Endothelial cell (in vitro differentiated cells): ENCODE measurements around the gene MAPKAPK2. TPM values are rescaled to one million over a fixed set of nuclear protein-coding genes. Genes with fewer than 3 reads are reported as not detected.
A peak's percentile ranks its signal among the peaks of the same experiment; 100 is the strongest.

Source experiments
- DNase-seq: peaks from one replicate; pipeline ENCODE4 v3.0.0; 2021; ENCODE audit warnings: low spot score
- H3K27ac Mint-ChIP-seq: one replicate; pipeline ENCODE4 v1.8.0; 2021; ENCODE audit warnings: mixed read lengths, inconsistent platforms; ENCODE audit not compliant: unreplicated experiment
- H3K27me3 Mint-ChIP-seq: one replicate; pipeline ENCODE4 v1.8.0; 2021; ENCODE audit warnings: mild to moderate bottlenecking, moderate library complexity, mixed read lengths, inconsistent platforms; ENCODE audit not compliant: unreplicated experiment
- H3K36me3 Mint-ChIP-seq: one replicate; pipeline ENCODE4 v1.8.0; 2021; ENCODE audit warnings: mild to moderate bottlenecking, low read depth, mixed read lengths, inconsistent platforms; ENCODE audit not compliant: unreplicated experiment
- H3K4me1 Mint-ChIP-seq: one replicate; pipeline ENCODE4 v1.8.0; 2021; ENCODE audit warnings: mild to moderate bottlenecking, mixed read lengths, inconsistent platforms; ENCODE audit not compliant: unreplicated experiment
- H3K4me3 Mint-ChIP-seq: one replicate; pipeline ENCODE4 v1.8.0; 2021; ENCODE audit warnings: mild to moderate bottlenecking, mixed read lengths, inconsistent platforms; ENCODE audit not compliant: unreplicated experiment
- H3K9me3 Mint-ChIP-seq: one replicate; pipeline ENCODE4 v1.8.0; 2021; ENCODE audit warnings: mixed read lengths, inconsistent platforms; ENCODE audit not compliant: unreplicated experiment
- CTCF ChIP-seq: fragments of 200-600 bp; sonication (generic); IDR thresholded peaks from one replicate; pipeline ENCODE4 v1.5.0; 2021; ENCODE audit warnings: antibody characterized with exemption; ENCODE audit not compliant: unreplicated experiment
- total RNA-seq: library from RNA; stranded (reverse); fragmentation: NEBNext Ultra II Directional; extraction: Animal tissue kit (Norgen Biotek cat#: 25700); gene quantifications from one replicate; pipeline ENCODE4 v1.2.1, GENCODE V29; 2021; ENCODE audit not compliant: unreplicated experiment

The MAPKAPK2 gene
- total RNA-seq, 1 donor from 2014 or later: 109 TPM

DNA sequence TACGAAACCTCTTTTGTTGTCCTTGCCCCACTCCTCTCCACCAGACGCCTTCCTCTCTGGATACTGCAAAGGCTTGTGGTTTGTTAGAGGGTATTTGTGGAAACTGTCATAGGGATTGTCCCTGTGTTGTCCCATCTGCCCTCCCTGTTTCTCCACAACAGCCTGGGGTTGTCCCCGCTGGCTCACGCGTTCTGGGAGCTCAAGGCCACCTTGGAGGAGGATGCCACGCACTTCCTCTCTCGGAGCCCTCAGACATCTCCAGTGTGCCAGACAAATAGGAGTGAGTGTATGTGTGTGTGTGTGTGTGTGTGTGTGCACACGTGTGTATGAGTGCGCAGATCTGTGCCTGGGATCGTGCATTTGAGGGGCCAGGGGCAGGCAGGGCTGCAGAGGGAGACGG is 48.3 kb downstream of the MAPKAPK2 start:
- no peak for DNase-seq
- Mint-ChIP-seq H3K4me1 (peaks cover 13% of the 10 kb centered on the region), H3K4me3 (peak overlapping the region; percentile 52), H3K27me3 (peaks cover 8% of the 10 kb centered on the region), H3K27ac (no peak overlapping the region), H3K9me3 (no peaks in the 10 kb centered on the region), H3K36me3 (peaks cover 33% of the 10 kb centered on the region)
- TF ChIP-seq CTCF: no peak

GRCh38 chr1:206734499-206735142 is 49.9 kb downstream of the MAPKAPK2 start:
- Mint-ChIP-seq H3K36me3 (peaks cover 29% of the 10 kb centered on the region), H3K4me1 (peaks cover 22% of the 10 kb centered on the region), H3K27ac (no peak overlapping the region), H3K27me3 (peaks cover 13% of the 10 kb centered on the region), H3K9me3 (no peaks in the 10 kb centered on the region), H3K4me3 (no peak overlapping the region)
- peak; percentile 76 for DNase-seq
- TF ChIP-seq CTCF: peak; percentile 67

- TF ChIP-seq CTCF: no peak
- H3K4me3 Mint-ChIP-seq: no peak overlapping the region
- DNase-seq: no peak
- no peak overlapping the region for H3K27ac Mint-ChIP-seq
- no peaks in the 10 kb centered on the region for H3K9me3 Mint-ChIP-seq
- peaks cover 25% of the 10 kb centered on the region for H3K36me3 Mint-ChIP-seq
- peaks cover 20% of the 10 kb centered on the region for H3K4me1 Mint-ChIP-seq
- H3K27me3 Mint-ChIP-seq: peaks cover 15% of the 10 kb centered on the region
Observed at GRCh38 chr1:206735553-206736031, 50.9 kb downstream of the MAPKAPK2 start.

DNA sequence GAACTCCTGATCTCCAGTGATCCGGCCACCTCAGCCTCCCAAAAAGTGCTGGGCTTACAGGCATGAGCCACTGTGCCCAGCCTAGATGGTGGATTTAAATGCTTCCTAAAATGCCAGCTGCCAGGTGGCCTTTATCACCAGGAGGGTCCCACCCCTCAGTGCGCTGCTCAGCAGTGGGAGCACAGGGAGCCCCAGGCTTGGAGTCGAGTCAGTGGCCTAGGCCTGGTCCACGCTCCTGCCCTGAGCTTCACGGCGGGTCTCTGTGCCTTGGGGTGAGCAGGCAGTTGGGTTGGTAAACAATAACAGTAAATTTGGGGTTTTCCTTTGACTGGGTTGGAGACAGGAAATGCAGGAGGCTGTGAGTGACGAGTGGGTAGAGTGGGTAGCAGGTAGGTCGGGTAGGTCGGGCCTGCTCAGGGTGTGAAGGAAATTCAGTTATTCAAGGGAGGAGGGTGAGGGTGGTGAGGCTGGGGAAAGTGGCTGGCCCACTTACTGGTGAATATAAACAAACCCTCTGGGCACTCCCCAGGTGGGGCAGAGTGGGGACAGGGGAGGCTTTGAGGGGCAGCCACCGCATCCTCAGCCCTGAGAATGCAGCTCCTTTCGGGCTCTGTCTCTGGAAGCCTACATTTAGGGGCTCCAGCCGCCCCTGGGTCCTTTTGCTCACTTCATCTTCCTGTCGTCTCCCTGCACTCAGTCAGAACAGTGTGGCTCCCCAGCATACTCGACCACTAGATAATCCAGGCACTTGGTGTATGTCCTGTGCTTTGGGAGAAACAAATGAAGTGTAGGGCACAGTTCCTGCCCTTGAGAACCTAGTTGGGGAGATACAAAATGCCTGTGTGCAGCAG is 52.4 kb downstream of the MAPKAPK2 start:
- H3K36me3 Mint-ChIP-seq: peaks cover 23% of the 10 kb centered on the region
- no peak for TF ChIP-seq CTCF
- H3K4me1 Mint-ChIP-seq: peaks cover 17% of the 10 kb centered on the region
- no peak overlapping the region for H3K4me3 Mint-ChIP-seq
- H3K27me3 Mint-ChIP-seq: peaks cover 13% of the 10 kb centered on the region
- no peaks in the 10 kb centered on the region for H3K9me3 Mint-ChIP-seq
- no peak for DNase-seq
- no peak overlapping the region for H3K27ac Mint-ChIP-seq
